Astrocyte of the spinal cord (primary cell): ENCODE results near the gene RNF130.

Experiments used
- DNase-seq: peaks from one replicate; pipeline ENCODE4 v3.0.0; 2011; ENCODE audit warnings: low read depth, low spot score
- H3K4me3 ChIP-seq: 2 replicates; pipeline ENCODE4 v1.5.1; 2011; ENCODE audit warnings: low read depth, mild to moderate bottlenecking, low read length, moderate library complexity
- CTCF ChIP-seq: IDR thresholded peaks from 2 replicates; pipeline ENCODE4 v1.5.1; 2012; ENCODE audit warnings: low read depth, mild to moderate bottlenecking, low read length, inconsistent platforms
- in situ Hi-C: cut with HindIII; loops from 2 replicates; pipeline ENCODE4 v1.10.0; 2017; ENCODE audit warnings: low sequenced_read_pairs

The RNF130 gene

GRCh38 chr5:179955630-179956029 lies 115.9 kb downstream of the RNF130 start:
- DNase-seq = no peak
- no peak overlapping the region for H3K4me3 ChIP-seq
- in situ Hi-C loops = no loop called here
- no peak for TF ChIP-seq CTCF

GRCh38 chr5:179955062-179955461 lies 116.5 kb downstream of the RNF130 start:
- in situ Hi-C loops = no loop called here

GRCh38 chr5:179954434-179954833 lies 117.1 kb downstream of the RNF130 start:
- no peak for TF ChIP-seq CTCF
- DNase-seq = no peak
- no peak overlapping the region for H3K4me3 ChIP-seq
- in situ Hi-C loops = no loop called here

More at GRCh38 chr5:179955062-179955461, 116.5 kb downstream of the RNF130 start:
- no peak overlapping the region for H3K4me3 ChIP-seq
- TF ChIP-seq CTCF = no peak
- no peak for DNase-seq

GRCh38 chr5:179953987-179954386 lies 117.6 kb downstream of the RNF130 start:
- in situ Hi-C loops = no loop called here
- no peak overlapping the region for H3K4me3 ChIP-seq
- no peak for TF ChIP-seq CTCF
- no peak for DNase-seq

GRCh38 chr5:179936976-179937681 lies 134.4 kb downstream of the RNF130 start:
- no peak for DNase-seq
- no peak for TF ChIP-seq CTCF
- in situ Hi-C loops = no loop called here
- H3K4me3 ChIP-seq = no peak overlapping the region

GRCh38 chr5:179930788-179931473 lies 140.6 kb downstream of the RNF130 start:
- DNase-seq = no peak
- H3K4me3 ChIP-seq = no peak overlapping the region
- in situ Hi-C loops = no loop called here
- TF ChIP-seq CTCF = no peak
